Stomach (tissue), 9 donors: ENCODE data around the gene HLA-E. TPM values are rescaled to one million over a fixed set of nuclear protein-coding genes. Genes with fewer than 3 reads are reported as not detected.
A peak's percentile ranks its signal among the peaks of the same experiment; 100 is the strongest.

Source experiments
- DNase-seq, 2 donors: peaks; one replicate each; pipeline versions ENCODE4 v3.0.0 to v3.0.0-alpha.2; 2013 to 2019
- H3K27ac ChIP-seq, 5 donors: fragments of 200-600 bp in 4 of 5; sonication (generic) in 4 of 5; one replicate each; pipeline ENCODE4 v1.5.1; 2013 to 2019; ENCODE audit warnings: mild to moderate bottlenecking in 1 of 5, moderate library complexity in 1 of 5
- H3K27me3 ChIP-seq, 3 donors: fragments of 200-600 bp; sonication (generic); one replicate each; pipeline ENCODE4 v1.5.1; 2017 to 2019; ENCODE audit warnings: mixed run types in 1 of 3
- H3K36me3 ChIP-seq, 4 donors: fragments of 200-600 bp; sonication (generic); 1 replicate in 3 of 4; 2 replicates in 1 of 4; pipeline ENCODE4 v1.5.1; 2016 to 2019
- H3K4me1 ChIP-seq, 4 donors: fragments of 200-600 bp; sonication (generic); one replicate each; pipeline ENCODE4 v1.5.1; 2016 to 2019
- H3K4me3 ChIP-seq, 4 donors: fragments of 200-600 bp; sonication (generic) in 3 of 4; one replicate each; pipeline ENCODE4 v1.5.1; 2016 to 2019; ENCODE audit warnings: mild to moderate bottlenecking in 1 of 4
- H3K9me3 ChIP-seq, 4 donors: fragments of 200-600 bp; sonication (generic); one replicate each; pipeline ENCODE4 v1.5.1; 2016 to 2019
- EP300 ChIP-seq: sonication (generic); formaldehyde crosslinking; IDR thresholded peaks from one replicate; pipeline ENCODE4 v1.6.1; 2017; ENCODE audit warnings: antibody characterized with exemption
- POLR2A ChIP-seq, 4 donors: fragments of 450-650 bp; IDR thresholded peaks; one replicate each; pipeline ENCODE4 v1.6.1; 2016; ENCODE audit warnings: antibody characterized with exemption in 4 of 4, control low read depth in 2 of 4, mild to moderate bottlenecking in 1 of 4, moderate library complexity in 1 of 4
- POLR2AphosphoS5 ChIP-seq, 3 donors: sonication (generic); formaldehyde crosslinking; IDR thresholded peaks; one replicate each; pipeline ENCODE4 v1.6.1; 2016; ENCODE audit warnings: antibody characterized with exemption in 3 of 3
- WGBS, 5 donors: extraction: QIAGEN DNeasy Blood & Tissue Kit in 3 of 5; methylation state at CpG; one replicate each; pipeline versions ENCODE4 v1.1.5 to v1.1.7; 2013 to 2018; 5-methylcytosine and 5-hydroxymethylcytosine counted together
- intact Hi-C: fragments of 100-400 bp; cut with DNase I; formaldehyde crosslinking; loops from one replicate; pipeline ENCODE4 v1.15.1; 2023; ENCODE audit warnings: low total_unique reads
- polyA plus RNA-seq, 3 donors: library from polyadenylated mRNA; stranded (reverse); fragments of 200-250 nt; gene quantifications; one replicate each; pipeline ENCODE4 v1.2.3, GENCODE V29; 2013
- total RNA-seq, 5 donors: library from RNA; depleted of rRNA; stranded (reverse); fragments of >200 nt; gene quantifications; one replicate each; pipeline versions ENCODE4 v1.1.0 to v1.2.3, GENCODE V29; 2014 to 2016
- TF ChIP-seq, protein P1 (sequence below), 7 experiments: fragments of 450-650 bp in 4 of 7; fragments of 200-600 bp in 3 of 7; sonication (generic) in 3 of 7; IDR thresholded peaks; one replicate each; pipeline ENCODE4 v1.5.1; 2016 to 2019; ENCODE audit warnings: antibody characterized with exemption in 7 of 7, control low read depth in 2 of 7, mild to moderate bottlenecking in 1 of 7
- donor health status: healthy with polysubstance abuse.
- donor health status: Bipolar disorder and iron deficiency.
- donor health status: healthy.

Gene HLA-E
- total and polyA plus RNA-seq, 8 donors, result 120 to 566 (median 245) TPM

DNA sequence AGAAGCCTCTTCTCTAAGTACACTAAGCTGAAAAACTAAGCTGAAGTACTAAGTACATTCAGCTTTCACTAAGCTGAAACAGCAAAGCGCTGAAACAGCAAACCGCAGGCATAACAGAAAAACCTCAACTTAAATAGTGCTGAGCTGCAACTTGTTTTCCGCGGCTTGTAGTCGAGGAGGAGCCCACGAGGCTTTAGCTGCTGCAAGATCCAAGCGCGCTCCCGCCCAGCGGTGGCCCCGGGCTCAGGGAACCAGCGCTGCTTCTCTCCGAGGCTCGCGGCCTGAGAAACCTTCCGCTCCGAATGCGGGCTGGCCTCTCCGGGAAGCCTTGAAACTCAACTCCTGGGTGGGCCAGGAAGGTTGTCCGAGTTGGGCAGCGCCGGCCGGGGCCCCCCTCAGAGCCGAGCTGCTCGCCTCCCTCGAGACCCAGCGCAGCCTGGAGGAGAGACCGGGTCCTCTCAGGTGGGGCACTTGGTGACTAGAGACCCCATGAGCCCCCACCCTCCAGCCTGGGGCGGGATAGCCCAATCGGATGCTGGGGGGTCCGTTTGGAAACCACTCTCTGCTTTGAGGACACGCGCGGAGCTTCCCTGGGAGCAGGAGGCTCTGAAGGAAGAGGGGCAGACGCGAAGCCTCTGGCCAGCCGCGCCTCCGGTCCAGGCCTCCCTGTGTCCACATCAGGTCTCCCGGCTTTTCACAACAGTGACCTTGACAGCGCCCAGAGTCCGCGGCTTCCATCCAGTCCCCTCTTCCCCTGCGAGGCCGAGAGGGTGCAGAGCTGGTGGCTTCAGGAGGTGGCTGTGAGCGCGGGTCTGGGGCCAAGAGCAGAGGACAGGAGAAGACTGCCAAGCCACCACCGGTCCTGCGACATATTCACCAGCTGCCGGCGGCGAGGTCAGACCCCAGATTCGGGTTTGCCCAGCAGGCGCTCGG, 38.1 kb upstream of the HLA-E start:
- TF ChIP-seq POLR2A (IDR thresholded peaks at IDR 0.05) (no peak), POLR2AphosphoS5 (IDR thresholded peaks at IDR 0.05) (no peak), EP300 (no peak)
- TF ChIP-seq, protein P1, sequence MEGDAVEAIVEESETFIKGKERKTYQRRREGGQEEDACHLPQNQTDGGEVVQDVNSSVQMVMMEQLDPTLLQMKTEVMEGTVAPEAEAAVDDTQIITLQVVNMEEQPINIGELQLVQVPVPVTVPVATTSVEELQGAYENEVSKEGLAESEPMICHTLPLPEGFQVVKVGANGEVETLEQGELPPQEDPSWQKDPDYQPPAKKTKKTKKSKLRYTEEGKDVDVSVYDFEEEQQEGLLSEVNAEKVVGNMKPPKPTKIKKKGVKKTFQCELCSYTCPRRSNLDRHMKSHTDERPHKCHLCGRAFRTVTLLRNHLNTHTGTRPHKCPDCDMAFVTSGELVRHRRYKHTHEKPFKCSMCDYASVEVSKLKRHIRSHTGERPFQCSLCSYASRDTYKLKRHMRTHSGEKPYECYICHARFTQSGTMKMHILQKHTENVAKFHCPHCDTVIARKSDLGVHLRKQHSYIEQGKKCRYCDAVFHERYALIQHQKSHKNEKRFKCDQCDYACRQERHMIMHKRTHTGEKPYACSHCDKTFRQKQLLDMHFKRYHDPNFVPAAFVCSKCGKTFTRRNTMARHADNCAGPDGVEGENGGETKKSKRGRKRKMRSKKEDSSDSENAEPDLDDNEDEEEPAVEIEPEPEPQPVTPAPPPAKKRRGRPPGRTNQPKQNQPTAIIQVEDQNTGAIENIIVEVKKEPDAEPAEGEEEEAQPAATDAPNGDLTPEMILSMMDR (IDR thresholded peaks at IDR 0.05), result no peak
- 11 to 25% (median 15%) methylated on average over 23 to 55 of the region's 55 CpGs for WGBS, 5 donors

DNA sequence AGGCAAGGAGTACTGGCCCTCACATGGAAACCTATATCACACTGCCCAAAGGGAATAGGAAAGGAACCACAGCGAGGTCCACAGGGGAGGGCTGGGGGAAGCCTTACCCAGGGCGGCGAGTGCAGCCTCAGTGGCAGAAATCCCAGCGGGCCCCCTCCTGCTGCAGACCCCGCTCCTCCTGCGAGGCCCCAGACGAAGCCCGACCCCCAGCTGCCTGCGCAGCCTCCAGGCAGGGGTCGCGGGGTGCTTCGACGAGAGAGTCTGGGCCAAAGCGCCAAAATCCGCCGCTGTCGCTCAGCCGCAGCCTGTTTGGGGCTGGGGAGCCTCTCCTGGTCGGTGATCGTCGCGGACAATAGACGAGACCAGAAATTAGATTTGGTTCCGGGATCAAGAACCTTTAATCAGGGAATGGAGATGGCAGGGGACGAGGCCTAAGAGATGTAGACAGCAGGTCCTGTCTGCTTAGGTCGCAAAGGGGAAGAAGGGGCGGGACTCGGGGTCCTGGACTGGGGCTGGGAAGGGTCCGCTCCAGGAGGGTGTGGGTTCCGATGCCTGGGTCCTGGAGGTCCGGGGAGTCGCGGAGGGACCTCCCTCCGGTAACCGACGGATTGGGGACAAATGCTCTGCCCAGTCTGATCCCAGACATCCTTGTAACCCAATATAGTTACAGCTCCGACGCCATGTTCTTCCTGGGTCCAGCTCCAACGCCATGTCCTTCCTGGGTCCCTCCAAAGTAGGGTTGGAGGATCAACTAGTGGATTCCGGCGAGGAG, 36.4 kb upstream of the HLA-E start:
- TF ChIP-seq, protein P1 (IDR thresholded peaks at IDR 0.05), result no peak
- H3K36me3 ChIP-seq, result no peaks in the 10 kb centered on the region
- DNase-seq, result no peak
- H3K27me3 ChIP-seq, result peaks cover 13 to 96% (median 90%) of the 10 kb centered on the region in 3 donors
- WGBS, 5 donors, result 26 to 38% (median 30%) methylated on average over 24 to 41 of the region's 41 CpGs
- intact Hi-C loops, result no loop called here
- peak overlapping the region in 1 of 4 donors; percentile 26 for H3K4me3 ChIP-seq
- H3K27ac ChIP-seq, result no peak overlapping the region
- no peaks in the 10 kb centered on the region for H3K9me3 ChIP-seq
- peaks cover 16 to 31% (median 24%) of the 10 kb centered on the region in 4 donors for H3K4me1 ChIP-seq

More for the DNA sequence above, 38.1 kb upstream of the HLA-E start:
- no peaks in the 10 kb centered on the region for H3K9me3 ChIP-seq
- peak overlapping the region in 3 of 4 donors; percentile 5 to 32 (median 19) for H3K4me3 ChIP-seq
- peak; percentile 35 to 76 for DNase-seq
- H3K27me3 ChIP-seq, result peaks cover 13 to 96% (median 83%) of the 10 kb centered on the region in 3 donors
- no peaks in the 10 kb centered on the region for H3K36me3 ChIP-seq
- intact Hi-C loops, result no loop called here
- H3K27ac ChIP-seq, result no peak overlapping the region
- H3K4me1 ChIP-seq, result peaks cover 16 to 31% (median 24%) of the 10 kb centered on the region in 4 donors

DNA sequence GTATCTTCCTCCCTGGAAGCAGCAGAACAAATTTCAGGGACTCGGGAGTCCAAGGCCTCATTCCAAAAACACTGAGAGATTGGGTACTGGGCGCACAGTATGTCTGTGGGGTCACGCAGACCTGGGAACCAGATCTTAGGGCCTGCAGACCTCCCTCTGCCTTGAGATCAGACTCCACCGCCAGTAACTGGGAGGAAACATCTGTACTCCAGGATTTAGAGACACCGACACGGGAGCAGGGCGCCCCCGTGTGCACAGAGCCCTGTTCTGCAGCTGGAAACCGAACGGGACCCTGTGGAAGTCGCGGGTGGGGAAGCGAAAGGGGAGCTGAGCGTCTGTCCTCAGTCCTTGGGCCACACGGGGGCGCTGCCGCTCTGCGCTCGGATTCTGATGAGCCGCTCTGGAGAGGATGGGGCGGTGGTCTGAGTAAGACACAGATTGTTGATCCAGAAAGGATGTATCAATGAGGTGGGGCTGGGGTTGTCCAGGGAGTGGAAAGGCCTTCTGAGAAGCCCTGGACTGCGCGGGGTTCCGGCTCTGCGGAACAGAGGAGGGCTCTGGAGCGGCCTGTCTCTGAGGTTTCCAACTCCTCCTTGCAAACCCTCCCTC, 35.7 kb upstream of the HLA-E start:
- Histone ChIP-seq H3K27me3 (peaks cover 13 to 96% (median 87%) of the 10 kb centered on the region in 3 donors), H3K4me3 (peak overlapping the region in 1 of 4 donors; percentile 26), H3K36me3 (no peaks in the 10 kb centered on the region), H3K9me3 (peaks cover under 1 to 4% (median 3%) of the 10 kb centered on the region in 4 donors), H3K4me1 (peaks cover 16 to 31% (median 24%) of the 10 kb centered on the region in 4 donors), H3K27ac (no peak overlapping the region)
- intact Hi-C loops, result no loop called here
- no peak for TF ChIP-seq POLR2A (IDR thresholded peaks at IDR 0.05)
- TF ChIP-seq, protein P1 (IDR thresholded peaks at IDR 0.05), result peak in 5 of 7 experiments; percentile 63 to 76 (median 70)
- TF ChIP-seq POLR2AphosphoS5 (IDR thresholded peaks at IDR 0.05), result peak in 1 of 3 donors; percentile 14
- no peak for TF ChIP-seq EP300
- peak; percentile 84 to 92 for DNase-seq
- WGBS, 5 donors, result 5 to 20% (median 8%) methylated on average over 1 to 26 of the region's 26 CpGs

DNA sequence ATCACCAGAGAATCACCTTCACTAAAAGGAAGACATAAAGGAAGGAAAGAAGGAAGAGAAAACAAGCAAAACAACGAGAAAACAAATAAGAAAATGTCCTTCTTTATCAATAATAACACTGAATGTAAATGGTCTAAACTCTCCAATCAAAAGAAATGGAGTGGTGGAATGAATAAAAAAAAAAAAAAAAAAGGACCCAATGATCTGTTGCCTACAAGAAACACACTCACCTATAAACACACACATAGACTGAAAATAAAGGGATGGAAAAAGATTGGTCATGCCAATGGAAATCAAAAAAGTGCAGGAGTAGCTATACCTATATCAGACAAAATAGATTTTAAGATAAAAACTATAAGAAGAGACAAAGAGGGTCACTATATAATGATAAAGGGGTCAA, 30.2 kb upstream of the HLA-E start:
- no peaks in the 10 kb centered on the region for H3K36me3 ChIP-seq
- no peak overlapping the region for H3K4me3 ChIP-seq
- 23 to 48% (median 40%) methylated on average over 1 of the region's 1 CpG for WGBS, 5 donors
- peaks cover 5 to 20% (median 13%) of the 10 kb centered on the region in 4 donors for H3K9me3 ChIP-seq
- no peak overlapping the region for H3K27ac ChIP-seq
- TF ChIP-seq, protein P1 (IDR thresholded peaks at IDR 0.05), result no peak
- no peak for TF ChIP-seq POLR2A (IDR thresholded peaks at IDR 0.05)
- no peak for TF ChIP-seq EP300
- TF ChIP-seq POLR2AphosphoS5 (IDR thresholded peaks at IDR 0.05), result no peak
- H3K4me1 ChIP-seq, result peaks cover 6 to 16% (median 9%) of the 10 kb centered on the region in 4 donors
- intact Hi-C loops, result no loop called here
- peaks cover 2 to 98% (median 88%) of the 10 kb centered on the region in 3 donors for H3K27me3 ChIP-seq
- DNase-seq, result no peak
